Karpas-422 (cell line): ENCODE data around the gene RASL10A. TPM values are rescaled to one million over a fixed set of nuclear protein-coding genes. Genes with fewer than 3 reads are reported as not detected.
A peak's percentile ranks its signal among the peaks of the same experiment; 100 is the strongest.

ENCODE experiments used
- DNase-seq: peaks from one replicate; pipeline ENCODE4 v3.0.0-alpha.2; 2015
- H2AFZ ChIP-seq: fragments of 200-600 bp; sonication (generic); 2 replicates; pipeline ENCODE4 v1.6.1; 2014; ENCODE audit warnings: antibody characterized with exemption, low read length, mixed read lengths
- H3K27ac ChIP-seq: fragments of 200-600 bp; sonication (generic); 2 replicates; pipeline ENCODE4 v1.5.1; 2014; ENCODE audit warnings: mild to moderate bottlenecking, low read length, moderate library complexity
- H3K27me3 ChIP-seq: fragments of 200-600 bp; sonication (generic); 2 replicates; pipeline ENCODE4 v1.6.1; 2014; ENCODE audit warnings: low read length, mixed read lengths
- H3K36me3 ChIP-seq: fragments of 200-600 bp; sonication (generic); 2 replicates; pipeline ENCODE4 v1.6.1; 2014; ENCODE audit warnings: low read length, mixed read lengths; ENCODE audit not compliant: insufficient read depth
- H3K4me1 ChIP-seq: fragments of 200-600 bp; sonication (generic); 2 replicates; pipeline ENCODE4 v1.6.1; 2014; ENCODE audit warnings: mild to moderate bottlenecking, low read length, mixed read lengths
- H3K4me2 ChIP-seq: fragments of 200-600 bp; sonication (generic); 2 replicates; pipeline ENCODE4 v1.6.1; 2014; ENCODE audit warnings: low read length, low read depth, mild to moderate bottlenecking; ENCODE audit not compliant: poor library complexity, severe bottlenecking
- H3K4me3 ChIP-seq: fragments of 200-600 bp; sonication (generic); 2 replicates; pipeline ENCODE4 v1.5.1; 2014; ENCODE audit warnings: mild to moderate bottlenecking, antibody characterized with exemption, low read length, mixed read lengths
- H3K79me2 ChIP-seq: fragments of 200-600 bp; sonication (generic); 2 replicates; pipeline ENCODE4 v1.6.1; 2014; ENCODE audit warnings: mild to moderate bottlenecking, low read length, mixed read lengths
- H3K9ac ChIP-seq: fragments of 200-600 bp; sonication (generic); 2 replicates; pipeline ENCODE4 v1.6.0; 2014; ENCODE audit warnings: low read length
- H3K9me2 ChIP-seq: fragments of 200-600 bp; sonication (generic), shearing (Covaris generic); replicated peaks from 2 replicates; pipeline ENCODE4 v1.6.0; 2014; ENCODE audit warnings: mild to moderate bottlenecking, low read length, moderate library complexity; ENCODE audit not compliant: insufficient read depth
- H3K9me3 ChIP-seq: fragments of 300-700, 200-600 bp; sonication (generic); 2 replicates; pipeline ENCODE4 v1.6.1; 2014; ENCODE audit warnings: low read length, mixed read lengths
- H4K20me1 ChIP-seq: fragments of 200-600 bp; sonication (generic); 2 replicates; pipeline ENCODE4 v1.6.1; 2014; ENCODE audit warnings: mild to moderate bottlenecking, antibody characterized with exemption, low read length, low read depth; ENCODE audit not compliant: insufficient read depth
- total RNA-seq: library from RNA; depleted of rRNA; stranded (reverse); fragments of >200 nt; shearing (Covaris generic); gene quantifications from 2 replicates; pipeline ENCODE4 v1.2.3, GENCODE V29; 2014; ENCODE audit warnings: low replicate concordance

The RASL10A gene
- total RNA-seq, 1 experiment from 2014 or later = not detected

DNA sequence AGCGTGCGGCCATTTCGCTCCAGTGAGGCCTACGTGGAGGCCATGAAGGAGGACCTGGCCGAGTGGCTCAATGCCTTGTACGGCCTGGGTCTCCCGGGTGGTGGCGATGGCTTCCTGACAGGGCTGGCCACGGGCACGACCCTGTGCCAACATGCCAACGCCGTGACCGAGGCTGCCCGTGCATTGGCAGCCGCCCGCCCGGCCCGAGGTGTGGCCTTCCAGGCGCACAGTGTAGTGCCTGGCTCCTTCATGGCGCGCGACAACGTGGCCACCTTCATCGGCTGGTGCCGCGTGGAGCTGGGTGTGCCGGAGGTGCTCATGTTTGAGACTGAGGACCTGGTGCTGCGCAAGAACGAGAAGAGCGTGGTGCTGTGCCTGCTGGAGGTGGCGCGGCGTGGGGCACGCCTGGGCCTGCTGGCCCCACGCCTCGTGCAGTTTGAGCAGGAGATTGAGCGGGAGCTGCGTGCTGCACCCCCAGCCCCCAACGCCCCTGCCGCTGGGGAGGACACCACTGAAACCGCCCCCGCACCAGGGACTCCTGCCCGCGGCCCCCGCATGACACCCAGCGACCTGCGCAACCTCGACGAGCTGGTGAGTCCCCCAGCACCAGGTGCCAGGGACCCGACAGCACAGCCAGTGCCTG lies 7.2 kb downstream of the RASL10A start:
- Histone ChIP-seq H3K27me3 (no peaks in the 10 kb centered on the region), H2AFZ (no peak overlapping the region), H3K9me3 (no peaks in the 10 kb centered on the region), H3K4me1 (peaks cover 12% of the 10 kb centered on the region), H3K36me3 (no peaks in the 10 kb centered on the region; the same call in 1 of the 2 replicates), H4K20me1 (peaks cover 15% of the 10 kb centered on the region), H3K9ac (no peak overlapping the region), H3K9me2 (no peaks in the 10 kb centered on the region), H3K27ac (no peak overlapping the region), H3K4me3 (no peak overlapping the region), H3K79me2 (no peaks in the 10 kb centered on the region), H3K4me2 (no peak overlapping the region)
- no peak for DNase-seq

DNA sequence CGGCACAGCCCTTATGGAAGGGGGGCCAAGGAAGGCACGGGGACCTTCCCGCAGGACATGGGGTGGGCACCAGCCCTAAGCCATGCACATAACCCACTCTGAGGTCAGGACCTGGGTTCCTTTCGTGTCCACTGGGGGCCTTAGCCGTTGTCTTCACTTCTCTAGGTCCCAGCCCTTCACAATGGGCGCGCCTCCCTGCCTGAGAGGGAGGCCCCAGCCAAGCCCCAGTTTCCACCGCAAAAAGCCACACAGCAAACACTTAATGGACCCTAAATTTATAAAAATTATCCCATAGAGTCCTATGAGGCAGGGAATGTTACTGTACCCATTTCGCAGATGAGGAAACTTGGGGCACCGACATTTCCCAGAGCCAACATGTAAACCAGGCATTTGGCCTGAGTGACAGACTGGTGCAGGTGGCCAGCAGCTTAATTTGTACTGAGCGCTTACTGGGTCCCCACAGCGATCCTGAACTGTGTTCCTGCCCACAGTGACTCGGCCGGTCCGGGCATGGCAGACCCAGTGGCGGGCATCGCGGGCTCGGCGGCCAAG lies 7.8 kb downstream of the RASL10A start:
- no peaks in the 10 kb centered on the region for H3K79me2 ChIP-seq
- no peak overlapping the region for H3K9ac ChIP-seq
- no peak overlapping the region for H3K4me2 ChIP-seq
- no peaks in the 10 kb centered on the region for H3K9me3 ChIP-seq
- no peak overlapping the region for H3K4me3 ChIP-seq
- no peaks in the 10 kb centered on the region for H3K9me2 ChIP-seq
- peaks cover 9% of the 10 kb centered on the region for H4K20me1 ChIP-seq
- DNase-seq = no peak
- no peak overlapping the region for H2AFZ ChIP-seq
- H3K36me3 ChIP-seq = no peaks in the 10 kb centered on the region
- H3K4me1 ChIP-seq = peaks cover 9% of the 10 kb centered on the region
- H3K27ac ChIP-seq = no peak overlapping the region
- no peaks in the 10 kb centered on the region for H3K27me3 ChIP-seq

DNA sequence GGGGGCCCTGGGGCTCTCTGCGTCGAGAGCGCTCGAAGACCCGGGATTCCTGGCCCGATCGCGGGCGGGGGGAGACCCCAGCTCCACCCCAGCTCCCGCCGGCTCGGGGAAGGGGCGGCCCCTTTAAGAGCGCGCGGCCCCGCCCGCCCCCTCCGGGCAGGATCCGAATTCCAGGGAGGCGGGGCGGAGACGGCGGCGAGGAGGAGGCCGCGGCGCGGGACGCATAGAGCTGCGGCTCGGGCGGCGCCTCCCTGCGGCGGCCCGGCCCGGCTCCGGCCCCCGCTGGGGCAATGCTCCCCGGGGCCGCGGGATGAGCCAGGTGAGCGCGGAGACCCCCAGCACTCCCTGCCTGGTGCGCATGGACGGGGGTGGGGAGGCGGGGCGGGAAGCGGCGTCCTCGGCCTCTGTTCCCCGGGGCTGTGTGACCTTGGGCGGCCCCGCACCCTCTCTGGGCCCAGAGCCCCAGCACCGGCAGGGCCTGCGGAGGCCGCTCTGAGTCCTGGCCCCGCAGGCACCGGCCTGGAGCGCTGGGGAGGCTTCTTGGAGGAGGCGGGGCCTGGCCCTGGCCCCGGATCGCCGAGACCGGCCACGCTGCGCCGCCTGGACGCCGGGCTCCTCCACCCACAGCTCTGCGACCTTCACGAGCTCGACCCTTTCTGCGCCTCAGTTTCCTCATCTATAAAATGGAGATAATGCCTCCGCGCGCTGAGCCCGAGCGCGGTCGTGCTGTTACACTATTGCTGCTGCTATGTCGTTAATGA lies 8.5 kb downstream of the RASL10A start:
- H3K4me2 ChIP-seq = no peak overlapping the region
- DNase-seq = no peak
- H3K36me3 ChIP-seq = no peaks in the 10 kb centered on the region
- H3K9me2 ChIP-seq = no peaks in the 10 kb centered on the region
- H3K27ac ChIP-seq = no peak overlapping the region
- no peaks in the 10 kb centered on the region for H3K79me2 ChIP-seq
- H3K27me3 ChIP-seq = no peaks in the 10 kb centered on the region
- peaks cover 6% of the 10 kb centered on the region; the same call in 1 of the 2 replicates for H3K4me1 ChIP-seq
- H4K20me1 ChIP-seq = peaks cover 3% of the 10 kb centered on the region; the same call in 1 of the 2 replicates
- H3K9me3 ChIP-seq = no peaks in the 10 kb centered on the region
- H2AFZ ChIP-seq = no peak overlapping the region
- no peak overlapping the region for H3K4me3 ChIP-seq
- H3K9ac ChIP-seq = no peak overlapping the region

DNA sequence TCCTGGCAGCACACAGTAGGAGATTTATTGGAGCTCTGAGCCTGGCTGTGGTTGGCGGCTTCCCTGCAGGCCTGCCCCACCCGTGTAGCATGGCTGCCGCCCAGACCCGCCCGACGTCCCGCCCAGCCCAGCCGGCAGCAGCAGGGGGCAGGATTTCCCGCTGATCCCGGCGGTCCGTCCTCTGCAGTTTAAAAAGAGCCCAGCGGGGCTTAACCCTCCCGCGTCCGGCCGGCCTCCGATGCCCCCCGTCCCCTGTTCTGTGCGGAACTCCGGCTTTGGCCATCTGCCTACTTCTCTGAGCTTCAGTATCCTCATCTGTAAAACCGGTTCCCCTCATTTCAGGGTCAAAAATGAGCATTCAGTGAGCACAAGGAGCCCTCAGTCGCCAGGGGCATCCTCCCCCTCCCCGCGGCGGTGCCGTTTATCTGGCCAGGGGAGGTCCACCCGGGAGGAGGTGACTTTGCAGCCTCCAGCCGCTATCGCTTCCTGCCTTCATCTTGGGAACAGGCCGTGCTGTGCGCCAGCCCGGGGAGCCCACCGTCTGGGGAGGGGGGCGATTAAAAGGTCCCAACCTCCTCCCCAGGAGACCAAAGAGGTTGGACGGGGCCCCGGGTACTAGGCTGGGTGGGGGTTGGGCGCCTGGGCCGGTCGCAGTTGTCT lies 9.2 kb downstream of the RASL10A start, which contains the start of gene GAS2L1:
TSS of gene GAS2L1 (plus strand) at position 476 of the 660 bp plus-strand sequence. CDS start 1,456 bp downstream, outside the sequence.
- Histone ChIP-seq H3K9me3 (no peaks in the 10 kb centered on the region), H3K4me2 (no peak within 1 kb of the TSS), H2AFZ (no peak within 1 kb of the TSS)

DNA sequence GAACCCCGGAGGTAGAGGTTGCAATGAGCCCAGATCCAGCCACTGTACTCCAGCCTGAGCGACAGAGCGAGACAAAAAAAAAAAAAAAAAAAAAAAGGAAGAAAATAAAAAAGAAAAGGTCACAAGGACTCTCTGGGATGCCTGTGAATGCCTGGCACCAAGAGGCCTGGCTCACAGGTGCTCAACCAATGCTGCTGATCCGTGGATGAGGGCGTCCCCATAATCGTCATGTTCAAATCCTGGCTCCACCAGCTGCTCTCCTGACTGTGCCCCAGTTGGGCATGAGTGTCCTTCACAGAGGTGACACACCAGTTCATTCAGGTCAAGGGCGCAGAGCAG lies 9.7 kb downstream of the RASL10A start:
- H3K9me3 ChIP-seq = no peaks in the 10 kb centered on the region
- no peaks in the 10 kb centered on the region for H3K79me2 ChIP-seq
- H3K27me3 ChIP-seq = no peaks in the 10 kb centered on the region
- no peak overlapping the region for H2AFZ ChIP-seq
- peaks cover under 1% of the 10 kb centered on the region; the same call in 1 of the 2 replicates for H3K36me3 ChIP-seq
- no peak overlapping the region for H3K4me2 ChIP-seq
- H3K27ac ChIP-seq = no peak overlapping the region
- H3K4me1 ChIP-seq = peaks cover 6% of the 10 kb centered on the region; the same call in 1 of the 2 replicates
- no peak overlapping the region for H3K4me3 ChIP-seq
- DNase-seq = no peak
- H4K20me1 ChIP-seq = 0 out of 2 replicates have a peak, but pooled peaks cover 3% of the 10 kb centered on the region
- H3K9me2 ChIP-seq = no peaks in the 10 kb centered on the region
- H3K9ac ChIP-seq = no peak overlapping the region

More for the DNA sequence above, 9.2 kb downstream of the RASL10A start, which contains the start of gene GAS2L1:
- Histone ChIP-seq H3K4me3 (no peak within 1 kb of the TSS), H3K9ac (no peak within 1 kb of the TSS), H3K4me1 (peaks cover 6% of the 10 kb centered on the region; the same call in 1 of the 2 replicates), H3K27ac (no peak within 1 kb of the TSS), H3K27me3 (no peaks in the 10 kb centered on the region), H3K9me2 (no peaks in the 10 kb centered on the region), H3K36me3 (no peaks in the 10 kb centered on the region), H3K79me2 (no peaks in the 10 kb centered on the region), H4K20me1 (no peaks in the 10 kb centered on the region)
- peak; percentile 65 for DNase-seq

DNA sequence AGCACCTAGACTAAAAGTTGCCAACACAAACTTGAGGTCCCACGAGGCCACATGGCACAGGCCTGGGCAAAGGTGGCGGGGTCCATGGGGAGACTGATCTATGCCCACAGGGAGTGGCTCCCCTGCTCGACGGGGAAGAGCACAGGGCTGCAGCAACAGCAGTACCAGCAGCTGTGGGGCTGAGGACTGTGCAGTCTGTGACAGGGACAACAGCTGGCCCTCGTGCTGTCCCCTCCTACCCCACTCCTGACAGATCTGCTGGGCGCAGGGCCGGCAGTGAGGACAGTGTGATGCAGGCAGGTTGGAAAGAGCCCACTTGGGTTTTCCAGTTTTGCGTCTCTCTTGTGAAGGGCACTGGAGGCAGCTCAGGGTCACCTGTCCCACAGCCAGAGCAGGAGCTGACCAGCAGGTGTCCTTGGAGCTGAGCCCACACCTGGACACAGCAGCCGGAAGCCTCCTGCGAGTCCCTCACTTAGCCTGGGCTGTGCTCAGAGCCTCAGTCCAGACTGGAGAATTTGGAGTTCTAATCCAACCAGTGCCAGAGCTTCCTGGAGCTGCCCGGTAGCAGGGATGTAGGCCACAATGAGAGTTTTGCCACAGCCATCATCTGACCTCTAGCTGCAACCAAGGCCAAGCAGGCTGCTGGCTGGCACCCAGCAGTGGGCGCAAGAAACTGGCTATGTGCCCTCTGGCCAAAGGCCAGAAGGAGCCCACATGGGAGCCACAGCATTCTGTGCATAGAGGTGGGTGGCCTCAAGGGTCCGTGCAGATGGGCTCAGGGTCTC lies 12.6 kb downstream of the RASL10A start:
- peaks cover 6% of the 10 kb centered on the region; the same call in 1 of the 2 replicates for H3K4me1 ChIP-seq
- no peak overlapping the region for H3K9ac ChIP-seq
- H3K4me2 ChIP-seq = no peak overlapping the region
- no peaks in the 10 kb centered on the region for H3K9me3 ChIP-seq
- H3K79me2 ChIP-seq = no peaks in the 10 kb centered on the region
- no peaks in the 10 kb centered on the region for H3K9me2 ChIP-seq
- no peak for DNase-seq
- H2AFZ ChIP-seq = no peak overlapping the region
- peaks cover 8% of the 10 kb centered on the region; the same call in 1 of the 2 replicates for H4K20me1 ChIP-seq
- no peaks in the 10 kb centered on the region for H3K27me3 ChIP-seq
- no peak overlapping the region for H3K4me3 ChIP-seq
- no peak overlapping the region for H3K27ac ChIP-seq
- peaks cover 8% of the 10 kb centered on the region; the same call in 1 of the 2 replicates for H3K36me3 ChIP-seq

DNA sequence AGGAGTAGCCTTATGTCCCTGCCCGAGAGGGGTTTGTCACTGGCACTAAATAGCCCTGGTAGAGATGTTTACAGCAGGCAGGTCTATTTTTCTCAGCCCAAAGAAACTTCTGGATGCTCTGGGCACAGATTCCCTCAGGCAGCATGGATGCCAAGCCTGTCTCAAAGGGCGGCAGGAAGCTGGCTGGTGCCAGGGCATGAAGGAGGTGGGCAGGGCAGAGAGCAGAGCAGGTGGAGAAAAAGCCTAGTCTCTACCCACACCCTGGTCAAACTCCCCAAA lies 13.2 kb downstream of the RASL10A start:
- Histone ChIP-seq H3K9me2 (no peaks in the 10 kb centered on the region), H3K36me3 (peaks cover 14% of the 10 kb centered on the region; the same call in 1 of the 2 replicates), H2AFZ (no peak overlapping the region), H3K79me2 (no peaks in the 10 kb centered on the region), H3K4me2 (no peak overlapping the region), H3K9ac (no peak overlapping the region), H3K4me1 (peaks cover 6% of the 10 kb centered on the region; the same call in 1 of the 2 replicates), H3K4me3 (no peak overlapping the region), H3K27ac (no peak overlapping the region), H3K27me3 (no peaks in the 10 kb centered on the region), H3K9me3 (no peaks in the 10 kb centered on the region), H4K20me1 (peaks cover 13% of the 10 kb centered on the region)
- DNase-seq = no peak
